WERI-Rb-1 (cell line): ENCODE measurements around the gene TMEM41A.
"Not testable (repeated sequence)": the region's sequence is repeated elsewhere in the genome, so short reads cannot be mapped to it uniquely, and the experiment has no call there.

ENCODE experiments used
- DNase-seq: peaks from one replicate; pipeline ENCODE4 v3.0.0-alpha.2; 2020
- H3K27ac ChIP-seq: fragments of 250-450 bp; sonication (Bioruptor Pico); 2 replicates; pipeline ENCODE4 v1.5.1; 2020; ENCODE audit warnings: mild to moderate bottlenecking, moderate library complexity
- H3K27me3 ChIP-seq: fragments of 250-450 bp; sonication (Bioruptor Pico); 2 replicates; pipeline ENCODE4 v1.5.1; 2021; ENCODE audit warnings: mild to moderate bottlenecking, low read depth, moderate library complexity; ENCODE audit not compliant: insufficient read depth, severe bottlenecking
- H3K36me3 ChIP-seq: fragments of 250-450 bp; sonication (Bioruptor Pico); 2 replicates; pipeline ENCODE4 v1.5.1; 2020; ENCODE audit warnings: mild to moderate bottlenecking, moderate library complexity
- H3K4me3 ChIP-seq: 2 replicates; pipeline ENCODE4 v1.5.1; 2011; ENCODE audit warnings: low read depth, mild to moderate bottlenecking, control low read depth, low read length
- H3K9me3 ChIP-seq: fragments of 250-450 bp; sonication (Bioruptor Pico); 2 replicates; pipeline ENCODE4 v1.5.1; 2021; ENCODE audit warnings: mild to moderate bottlenecking, moderate library complexity; ENCODE audit not compliant: severe bottlenecking
- CTCF ChIP-seq: IDR thresholded peaks from 2 replicates; pipeline ENCODE4 v1.5.1; 2011; ENCODE audit warnings: low read depth, mild to moderate bottlenecking, control low read depth, inconsistent platforms, low read length

The TMEM41A gene

GRCh38 chr3:185486394-185486793 lies 12.4 kb downstream of the TMEM41A start:
- Histone ChIP-seq H3K27me3 (no peaks in the 10 kb centered on the region), H3K9me3 (no peaks in the 10 kb centered on the region), H3K4me3 (no peak overlapping the region), H3K27ac (no peak overlapping the region), H3K36me3 (peaks cover 32% of the 10 kb centered on the region)
- no peak for TF ChIP-seq CTCF
- no peak for DNase-seq

DNA sequence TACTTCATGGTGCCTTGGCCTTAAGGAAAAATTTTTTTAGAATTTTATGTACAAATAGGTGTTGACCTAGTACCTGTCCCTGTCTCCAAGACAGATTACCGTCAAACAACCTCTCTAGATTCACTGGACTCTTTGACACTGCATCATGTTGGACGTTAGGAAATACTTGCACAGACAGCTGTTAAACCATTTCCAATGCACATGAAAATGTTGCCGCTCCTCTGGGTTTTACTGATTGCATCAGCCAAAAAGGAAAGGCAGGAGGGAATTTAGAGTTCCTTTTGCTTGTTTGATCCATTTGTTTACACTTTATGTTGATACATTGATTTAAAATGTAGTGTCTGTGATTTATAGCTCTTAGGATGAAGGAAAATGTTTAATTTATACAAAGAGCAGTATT lies 14.5 kb downstream of the TMEM41A start:
- DNase-seq = no peak
- Histone ChIP-seq H3K27ac (no peak overlapping the region), H3K9me3 (no peaks in the 10 kb centered on the region), H3K4me3 (no peak overlapping the region), H3K27me3 (no peaks in the 10 kb centered on the region), H3K36me3 (peaks cover 21% of the 10 kb centered on the region)
- TF ChIP-seq CTCF = no peak

DNA sequence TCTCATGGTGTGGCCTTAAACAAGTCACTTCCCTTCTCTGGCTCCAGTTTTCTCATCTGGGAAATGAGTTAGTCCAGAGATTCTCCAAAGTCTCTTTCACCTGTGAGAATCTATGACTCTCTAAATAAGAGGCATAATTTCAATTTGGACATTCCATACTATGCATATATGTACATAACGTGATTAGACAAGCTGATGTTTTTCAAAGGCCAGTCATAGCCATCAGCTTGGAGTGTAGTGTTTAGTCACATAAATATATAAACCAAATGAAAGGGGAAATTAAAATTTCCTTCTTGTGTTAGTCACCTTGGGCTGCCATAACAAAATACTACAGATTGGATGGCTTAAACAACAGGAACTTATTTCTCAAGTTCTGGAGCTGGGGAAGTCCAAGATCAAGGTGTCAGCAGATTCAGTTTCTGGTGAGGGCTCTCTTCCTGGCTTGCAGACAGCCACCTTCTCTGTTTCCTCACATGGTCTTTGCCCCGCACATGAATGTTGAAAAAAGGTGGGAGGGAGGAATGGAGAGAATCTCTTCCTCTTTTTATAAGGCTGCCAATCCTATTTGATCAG lies 19.4 kb downstream of the TMEM41A start:
- DNase-seq = no peak
- TF ChIP-seq CTCF = no peak
- Histone ChIP-seq H3K27me3 (no peaks in the 10 kb centered on the region), H3K4me3 (no peak overlapping the region), H3K36me3 (peaks cover 23% of the 10 kb centered on the region), H3K9me3 (no peaks in the 10 kb centered on the region), H3K27ac (no peak overlapping the region)

GRCh38 chr3:185477316-185477715 lies 21.5 kb downstream of the TMEM41A start:
- H3K4me3 ChIP-seq = no peak overlapping the region
- no peaks in the 10 kb centered on the region for H3K9me3 ChIP-seq
- DNase-seq = no peak
- no peak overlapping the region for H3K27ac ChIP-seq
- H3K27me3 ChIP-seq = no peaks in the 10 kb centered on the region
- H3K36me3 ChIP-seq = peaks cover 26% of the 10 kb centered on the region
- TF ChIP-seq CTCF = no peak

GRCh38 chr3:185474922-185475321 lies 23.9 kb downstream of the TMEM41A start:
- H3K36me3 ChIP-seq = peaks cover 18% of the 10 kb centered on the region
- H3K4me3 ChIP-seq, DNase-seq, H3K27ac ChIP-seq, H3K9me3 ChIP-seq, H3K27me3 ChIP-seq: not testable (repeated sequence)

DNA sequence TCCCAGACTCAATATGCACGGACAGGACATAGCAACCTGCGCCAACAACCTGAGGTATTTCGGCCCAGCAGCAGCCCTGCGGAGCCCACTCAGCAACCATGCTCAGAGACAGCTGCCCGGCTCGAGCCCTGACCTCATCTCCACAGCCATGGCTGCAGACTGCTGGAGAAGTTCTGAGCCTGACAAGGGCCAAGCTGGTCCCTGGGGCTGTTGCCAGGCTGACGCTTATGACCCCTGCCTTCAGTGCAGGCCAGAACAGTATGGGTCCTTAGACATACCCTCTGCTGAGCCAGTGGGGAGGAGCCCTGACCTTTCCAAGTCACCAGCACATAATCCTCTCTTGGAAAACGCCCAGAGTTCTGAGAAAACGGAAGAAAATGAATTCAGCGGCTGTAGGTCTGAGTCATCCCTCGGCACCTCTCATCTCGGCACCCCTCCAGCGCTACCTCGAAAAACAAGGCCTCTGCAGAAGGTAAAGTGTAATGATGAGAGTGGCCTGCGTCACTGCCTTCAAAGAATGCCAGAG lies 25.5 kb downstream of the TMEM41A start:
- Histone ChIP-seq H3K4me3 (no peak overlapping the region), H3K27me3 (no peaks in the 10 kb centered on the region), H3K9me3 (no peaks in the 10 kb centered on the region), H3K27ac (no peak overlapping the region), H3K36me3 (peaks cover 29% of the 10 kb centered on the region)
- DNase-seq = no peak
- TF ChIP-seq CTCF = no peak
